ENCODE measurements around the gene SUCNR1.
"Not testable (repeated sequence)": the region's sequence is repeated elsewhere in the genome, so short reads cannot be mapped to it uniquely, and the experiment has no call there.

Gene SUCNR1

DNA sequence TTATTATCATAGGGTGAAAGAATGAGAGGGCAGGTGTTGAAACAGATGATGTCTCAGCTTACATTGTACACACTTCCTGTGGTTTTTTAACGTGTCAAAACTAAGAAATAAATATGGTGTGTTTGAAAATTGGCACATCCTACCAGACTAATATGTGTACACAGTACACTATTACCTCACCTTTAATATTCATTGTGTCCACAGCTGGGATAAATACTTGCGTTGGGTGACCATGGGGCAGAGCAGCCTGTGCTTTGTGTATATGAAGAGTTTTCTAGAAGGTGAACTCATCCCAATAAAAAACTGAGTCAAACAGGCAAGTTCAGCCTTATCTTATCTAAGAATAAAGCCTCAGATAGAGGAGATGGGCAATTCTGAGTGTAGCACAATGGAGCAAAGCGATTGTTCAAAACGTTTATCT, 17.3 kb downstream of the SUCNR1 start:
- Histone ChIP-seq H3K9ac (ENCODE audit: low read length) (no peak overlapping the region), H3K4me3 (ENCODE audit: low read depth, low read length) (no peak overlapping the region), H3K36me3 (ENCODE audit: control insufficient read depth, insufficient read depth, low read length) (no peaks in the 10 kb centered on the region), H3K9me3 (ENCODE audit: control insufficient read depth, insufficient read depth, low read depth, low read length) (peaks cover 8% of the 10 kb centered on the region; the same call in 1 of the 2 replicates), H3K27me3 (ENCODE audit: control insufficient read depth, insufficient read depth, low read length) (no peaks in the 10 kb centered on the region), H3K27ac (ENCODE audit: low read depth, low read length) (no peak overlapping the region), H3K4me1 (ENCODE audit: control insufficient read depth, insufficient read depth, low read length) (peaks cover 7% of the 10 kb centered on the region; the same call in 1 of the 2 replicates)

DNA sequence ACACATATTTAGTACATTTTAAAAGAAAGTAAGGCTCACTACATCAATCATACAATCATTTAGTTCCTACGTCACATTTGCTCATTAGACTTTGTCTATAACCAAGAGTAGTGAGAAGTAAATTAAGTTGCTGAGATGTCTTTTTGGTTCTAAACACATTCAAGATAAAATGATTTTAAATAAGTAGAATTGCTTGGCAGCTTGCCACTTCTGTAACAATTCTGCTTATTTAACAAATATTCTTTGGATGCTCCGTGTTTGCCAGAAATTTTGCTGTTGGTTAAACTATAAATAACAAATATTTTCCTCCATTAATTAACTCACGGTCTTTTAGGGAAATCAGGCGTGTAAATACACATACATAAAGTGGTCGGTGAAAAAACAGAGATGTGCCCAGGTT, 18.3 kb downstream of the SUCNR1 start:
- no peaks in the 10 kb centered on the region for H3K36me3 ChIP-seq (ENCODE audit: control insufficient read depth, insufficient read depth, low read length)
- peaks cover 8% of the 10 kb centered on the region; the same call in 1 of the 2 replicates for H3K9me3 ChIP-seq (ENCODE audit: control insufficient read depth, insufficient read depth, low read depth, low read length)
- H3K27ac ChIP-seq (ENCODE audit: low read depth, low read length) = no peak overlapping the region
- no peaks in the 10 kb centered on the region for H3K27me3 ChIP-seq (ENCODE audit: control insufficient read depth, insufficient read depth, low read length)
- no peak overlapping the region for H3K4me3 ChIP-seq (ENCODE audit: low read depth, low read length)
- peaks cover 16% of the 10 kb centered on the region for H3K4me1 ChIP-seq (ENCODE audit: control insufficient read depth, insufficient read depth, low read length)
- H3K9ac ChIP-seq (ENCODE audit: low read length) = no peak overlapping the region

DNA sequence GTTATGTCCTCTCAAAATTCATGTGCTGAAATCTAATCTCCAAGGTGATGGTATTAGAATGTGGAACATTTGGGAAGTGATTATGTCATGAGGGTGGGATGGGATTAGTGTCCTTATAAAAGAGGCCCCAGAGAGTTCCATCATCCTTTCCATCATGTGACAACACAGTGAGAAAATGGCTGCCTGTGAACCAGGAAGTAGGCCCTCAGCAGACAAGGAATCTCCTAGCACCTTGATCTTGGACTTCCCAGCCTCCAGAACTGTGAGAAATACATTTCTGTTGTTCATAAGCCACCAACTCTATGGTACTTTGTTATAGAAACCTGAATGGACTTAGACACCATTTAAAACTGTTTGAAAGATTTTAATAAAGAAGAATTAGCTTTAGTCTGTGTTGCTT, 20.8 kb downstream of the SUCNR1 start:
- Histone ChIP-seq H3K27me3 (ENCODE audit: control insufficient read depth, insufficient read depth, low read length) (no peaks in the 10 kb centered on the region), H3K27ac (ENCODE audit: low read depth, low read length) (no peak overlapping the region), H3K4me3 (ENCODE audit: low read depth, low read length) (no peak overlapping the region), H3K9me3 (ENCODE audit: control insufficient read depth, insufficient read depth, low read depth, low read length) (peaks cover 8% of the 10 kb centered on the region; the same call in 1 of the 2 replicates), H3K9ac (ENCODE audit: low read length) (no peak overlapping the region), H3K36me3 (ENCODE audit: control insufficient read depth, insufficient read depth, low read length) (no peaks in the 10 kb centered on the region), H3K4me1 (ENCODE audit: control insufficient read depth, insufficient read depth, low read length) (peaks cover 17% of the 10 kb centered on the region)

DNA sequence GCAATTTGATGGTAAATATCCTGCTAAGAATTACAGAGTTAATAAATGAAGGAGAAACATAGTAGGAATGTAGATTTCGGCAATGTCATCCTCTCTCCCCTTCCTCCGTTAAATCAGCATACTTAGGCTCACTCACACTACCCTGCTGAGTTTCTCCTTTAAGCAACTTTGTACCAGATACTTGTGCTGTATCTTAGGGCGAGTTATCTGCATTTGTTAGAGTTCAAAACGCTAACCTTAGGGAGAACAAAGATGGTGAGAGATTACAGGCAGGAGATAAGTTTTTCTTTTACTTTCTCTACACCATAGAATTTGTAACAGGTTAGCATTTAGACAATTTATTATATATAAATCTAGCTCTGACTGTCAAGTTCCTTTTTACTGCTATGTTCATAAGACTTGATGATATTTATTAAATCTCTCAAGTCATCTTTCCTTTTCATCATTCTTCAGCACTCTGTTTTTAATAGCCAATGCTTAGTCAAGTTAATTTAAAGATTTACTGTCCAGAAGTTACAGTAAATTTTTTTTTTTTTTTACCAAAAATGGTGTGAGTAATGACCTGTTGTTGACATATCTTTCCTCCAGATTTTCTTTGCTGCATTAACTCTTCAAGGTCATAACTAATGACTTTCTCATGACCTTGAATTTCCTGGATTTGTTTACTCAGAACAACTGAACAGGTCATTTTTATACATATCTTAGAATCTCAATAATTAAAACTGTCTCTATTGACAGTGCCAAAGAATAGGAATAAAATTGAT, 22.2 kb downstream of the SUCNR1 start:
- Histone ChIP-seq H3K9ac (ENCODE audit: low read length) (no peak overlapping the region), H3K4me1 (ENCODE audit: control insufficient read depth, insufficient read depth, low read length) (peaks cover 17% of the 10 kb centered on the region), H3K36me3 (ENCODE audit: control insufficient read depth, insufficient read depth, low read length) (no peaks in the 10 kb centered on the region), H3K4me3 (ENCODE audit: low read depth, low read length) (no peak overlapping the region), H3K9me3 (ENCODE audit: control insufficient read depth, insufficient read depth, low read depth, low read length) (peaks cover 8% of the 10 kb centered on the region; the same call in 1 of the 2 replicates), H3K27ac (ENCODE audit: low read depth, low read length) (no peak overlapping the region), H3K27me3 (ENCODE audit: control insufficient read depth, insufficient read depth, low read length) (no peaks in the 10 kb centered on the region)

DNA sequence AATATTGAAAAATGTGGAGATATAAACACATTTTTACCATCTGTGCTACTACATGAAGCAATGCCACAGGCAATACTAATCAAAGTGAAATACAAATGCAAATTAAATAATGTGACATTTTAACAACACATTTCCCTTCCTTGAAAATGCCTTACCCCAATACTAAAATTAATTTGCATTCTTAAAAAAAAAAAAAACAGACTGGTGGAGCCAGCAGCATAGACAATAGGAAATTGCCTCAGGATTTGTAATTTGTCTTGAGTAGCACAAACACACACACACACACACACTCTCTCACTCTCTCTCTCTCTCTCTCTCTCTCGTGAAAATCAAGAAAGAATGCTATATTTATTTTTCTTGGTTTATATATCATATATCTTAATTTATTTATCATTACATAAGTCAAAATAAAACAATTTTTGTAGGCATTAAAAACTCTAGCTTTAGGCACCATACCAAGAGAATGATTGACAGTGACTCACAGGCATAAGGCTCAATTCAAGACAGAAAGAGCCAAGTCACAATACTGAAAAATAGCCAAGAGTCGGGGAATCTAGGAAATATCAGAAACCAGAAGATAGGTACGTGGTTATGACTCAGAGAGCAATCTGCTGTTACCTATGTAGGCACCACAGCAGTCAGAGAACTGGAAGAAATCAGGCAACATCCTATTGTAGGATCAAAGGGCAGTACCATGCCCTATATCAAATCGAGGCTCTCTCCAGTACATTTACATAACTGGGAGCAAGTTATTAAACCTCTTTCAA, 23.0 kb downstream of the SUCNR1 start:
- Histone ChIP-seq H3K9me3 (ENCODE audit: control insufficient read depth, insufficient read depth, low read depth, low read length) (peaks cover 8% of the 10 kb centered on the region; the same call in 1 of the 2 replicates), H3K27ac (ENCODE audit: low read depth, low read length) (no peak overlapping the region), H3K9ac (ENCODE audit: low read length) (no peak overlapping the region), H3K4me1 (ENCODE audit: control insufficient read depth, insufficient read depth, low read length) (peaks cover 19% of the 10 kb centered on the region), H3K27me3 (ENCODE audit: control insufficient read depth, insufficient read depth, low read length) (no peaks in the 10 kb centered on the region), H3K36me3 (ENCODE audit: control insufficient read depth, insufficient read depth, low read length) (no peaks in the 10 kb centered on the region), H3K4me3 (ENCODE audit: low read depth, low read length) (no peak overlapping the region)

DNA sequence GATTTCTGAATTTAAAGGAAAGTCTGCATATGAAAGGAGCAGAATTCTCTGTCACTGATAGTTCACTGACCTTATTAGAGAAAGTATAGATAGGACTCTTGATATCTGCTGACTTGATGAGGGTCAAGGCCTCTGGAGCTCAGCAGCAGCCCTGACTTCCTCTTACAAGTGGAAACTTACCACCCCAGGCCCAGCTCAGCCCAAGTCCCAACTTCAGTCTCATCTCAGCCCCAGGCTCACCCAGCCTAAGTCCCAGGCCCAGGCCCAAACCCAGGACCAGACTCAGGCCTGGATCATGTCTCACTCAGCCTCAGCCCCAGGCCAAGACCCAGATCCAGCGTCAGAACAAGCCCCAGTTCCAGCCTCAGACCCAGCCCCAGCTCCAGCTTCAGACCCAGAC, 24.7 kb downstream of the SUCNR1 start:
- peaks cover 24% of the 10 kb centered on the region for H3K4me1 ChIP-seq (ENCODE audit: control insufficient read depth, insufficient read depth, low read length)
- not testable (repeated sequence) for H3K9ac ChIP-seq (ENCODE audit: low read length); H3K9me3 ChIP-seq (ENCODE audit: control insufficient read depth, insufficient read depth, low read depth, low read length); H3K27ac ChIP-seq (ENCODE audit: low read depth, low read length); H3K36me3 ChIP-seq (ENCODE audit: control insufficient read depth, insufficient read depth, low read length); H3K4me3 ChIP-seq (ENCODE audit: low read depth, low read length); H3K27me3 ChIP-seq (ENCODE audit: control insufficient read depth, insufficient read depth, low read length)

DNA sequence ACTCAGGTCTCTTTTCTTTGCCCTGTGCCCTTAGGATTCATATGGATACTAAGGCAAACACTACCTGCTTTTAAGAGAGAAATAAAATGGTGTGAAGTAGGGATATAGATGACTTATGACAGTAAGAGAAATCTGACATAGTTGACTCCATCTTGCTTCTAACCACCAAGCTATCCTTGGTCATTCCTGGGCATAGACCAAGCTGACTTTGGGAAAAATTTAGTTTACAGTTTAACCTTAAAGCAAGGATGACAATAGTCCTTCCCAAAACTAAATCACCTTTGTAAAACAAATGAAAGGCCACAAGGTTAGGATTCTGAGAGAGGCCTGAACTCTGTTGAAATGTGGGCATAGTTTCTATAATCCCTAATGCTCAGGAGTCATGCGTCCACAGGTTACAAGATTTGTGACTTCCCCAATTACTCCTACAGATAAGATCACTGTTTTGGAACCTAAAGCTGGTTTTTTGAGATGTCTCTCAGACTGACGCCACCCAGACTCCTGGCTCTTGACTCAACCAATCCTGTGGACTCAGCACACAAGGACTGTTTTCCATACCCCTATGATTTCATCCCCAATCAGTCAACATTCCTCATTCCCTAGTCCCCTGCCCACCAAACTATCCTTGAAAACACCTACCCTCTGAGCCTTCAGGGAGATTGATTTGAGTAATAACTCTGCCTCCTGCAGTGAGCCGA, 25.3 kb downstream of the SUCNR1 start:
- H3K36me3 ChIP-seq (ENCODE audit: control insufficient read depth, insufficient read depth, low read length); H3K27me3 ChIP-seq (ENCODE audit: control insufficient read depth, insufficient read depth, low read length); H3K27ac ChIP-seq (ENCODE audit: low read depth, low read length); H3K4me3 ChIP-seq (ENCODE audit: low read depth, low read length); H3K9me3 ChIP-seq (ENCODE audit: control insufficient read depth, insufficient read depth, low read depth, low read length); H3K9ac ChIP-seq (ENCODE audit: low read length): not testable (repeated sequence)
- H3K4me1 ChIP-seq (ENCODE audit: control insufficient read depth, insufficient read depth, low read length) = peaks cover 29% of the 10 kb centered on the region

DNA sequence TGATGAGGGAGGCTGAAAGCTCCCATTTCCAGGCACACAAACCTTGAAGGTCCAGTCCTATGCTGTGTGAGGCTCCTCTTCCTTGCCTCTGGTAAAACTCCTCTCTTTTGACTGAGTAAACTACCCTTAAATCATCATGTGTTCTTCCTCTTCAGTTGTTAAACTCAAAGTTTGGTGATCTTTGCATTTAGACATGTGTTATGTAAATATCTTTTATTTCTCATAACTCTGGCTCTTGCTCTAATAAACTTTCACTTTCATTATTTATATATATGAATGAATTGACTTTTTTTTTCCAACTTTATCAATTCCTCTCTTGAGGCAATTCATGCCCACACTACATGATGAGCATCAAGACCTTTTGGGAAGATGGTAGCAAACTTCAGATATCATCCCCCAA, 26.6 kb downstream of the SUCNR1 start:
- no peaks in the 10 kb centered on the region for H3K9me3 ChIP-seq (ENCODE audit: control insufficient read depth, insufficient read depth, low read depth, low read length)
- H3K4me1 ChIP-seq (ENCODE audit: control insufficient read depth, insufficient read depth, low read length) = peaks cover 32% of the 10 kb centered on the region
- no peak overlapping the region for H3K27ac ChIP-seq (ENCODE audit: low read depth, low read length)
- no peaks in the 10 kb centered on the region for H3K36me3 ChIP-seq (ENCODE audit: control insufficient read depth, insufficient read depth, low read length)
- no peak overlapping the region for H3K9ac ChIP-seq (ENCODE audit: low read length)
- H3K4me3 ChIP-seq (ENCODE audit: low read depth, low read length) = no peak overlapping the region
- H3K27me3 ChIP-seq (ENCODE audit: control insufficient read depth, insufficient read depth, low read length) = no peaks in the 10 kb centered on the region

DNA sequence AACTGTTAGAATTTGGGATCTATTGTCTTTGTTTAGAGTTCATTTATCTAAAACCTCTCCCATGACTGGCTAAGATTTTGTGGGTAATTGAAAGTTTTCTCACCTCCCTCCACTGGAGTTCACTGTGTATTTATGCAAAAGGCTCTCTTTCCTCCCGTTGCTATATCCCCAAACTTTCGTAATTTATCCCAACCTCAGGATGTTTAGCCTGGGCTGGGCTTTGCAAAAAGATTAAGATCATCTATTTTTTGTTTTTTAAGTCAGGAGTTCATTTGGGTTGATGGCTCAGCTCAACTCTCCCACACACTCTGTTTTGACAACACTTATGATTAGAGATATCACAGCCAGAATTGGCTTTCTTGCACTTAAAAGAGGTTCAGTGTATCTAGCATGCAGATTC, 27.0 kb downstream of the SUCNR1 start:
- Histone ChIP-seq H3K27ac (ENCODE audit: low read depth, low read length) (no peak overlapping the region), H3K4me3 (ENCODE audit: low read depth, low read length) (no peak overlapping the region), H3K27me3 (ENCODE audit: control insufficient read depth, insufficient read depth, low read length) (no peaks in the 10 kb centered on the region), H3K36me3 (ENCODE audit: control insufficient read depth, insufficient read depth, low read length) (no peaks in the 10 kb centered on the region), H3K4me1 (ENCODE audit: control insufficient read depth, insufficient read depth, low read length) (peaks cover 28% of the 10 kb centered on the region), H3K9me3 (ENCODE audit: control insufficient read depth, insufficient read depth, low read depth, low read length) (no peaks in the 10 kb centered on the region), H3K9ac (ENCODE audit: low read length) (no peak overlapping the region)

DNA sequence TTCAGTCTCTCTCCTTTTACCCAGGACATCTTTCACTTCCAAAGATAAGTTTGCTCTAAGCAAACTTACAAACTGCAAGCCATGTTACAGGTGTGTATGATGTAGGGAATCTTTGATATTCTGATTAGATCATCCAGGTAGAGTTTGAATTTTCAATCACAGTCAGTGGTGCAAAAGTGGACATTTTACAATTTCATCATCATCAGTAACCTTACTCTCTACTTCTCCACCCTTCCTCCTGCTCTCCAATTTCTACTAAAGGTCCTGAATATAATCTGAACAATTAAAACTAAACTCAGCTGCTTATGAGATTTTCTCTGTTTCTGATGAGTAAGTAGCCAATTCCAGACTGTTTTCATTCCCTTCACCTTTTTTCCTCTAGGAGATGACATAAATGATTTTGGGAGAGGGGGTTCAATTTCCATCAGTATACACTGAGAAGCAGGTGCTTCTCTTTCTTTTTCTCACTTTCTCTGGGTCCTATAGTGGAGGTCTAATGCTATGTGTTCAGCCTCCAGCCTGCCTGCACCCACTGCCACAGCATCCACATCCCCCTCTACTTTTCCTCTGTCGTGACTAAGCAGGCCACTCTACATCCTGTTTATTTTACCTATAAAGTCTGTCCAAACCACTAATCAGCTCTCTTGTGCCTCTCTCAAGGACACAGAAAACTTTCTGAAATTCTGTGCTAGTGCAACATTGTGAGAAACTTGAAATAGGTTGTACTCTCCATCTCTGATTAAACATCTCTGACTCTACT, 27.6 kb downstream of the SUCNR1 start:
- no peak overlapping the region for H3K4me3 ChIP-seq (ENCODE audit: low read depth, low read length)
- H3K9ac ChIP-seq (ENCODE audit: low read length) = no peak overlapping the region
- H3K27me3 ChIP-seq (ENCODE audit: control insufficient read depth, insufficient read depth, low read length) = no peaks in the 10 kb centered on the region
- H3K9me3 ChIP-seq (ENCODE audit: control insufficient read depth, insufficient read depth, low read depth, low read length) = no peaks in the 10 kb centered on the region
- no peak overlapping the region for H3K27ac ChIP-seq (ENCODE audit: low read depth, low read length)
- peaks cover 22% of the 10 kb centered on the region; the same call in 1 of the 2 replicates for H3K4me1 ChIP-seq (ENCODE audit: control insufficient read depth, insufficient read depth, low read length)
- no peaks in the 10 kb centered on the region for H3K36me3 ChIP-seq (ENCODE audit: control insufficient read depth, insufficient read depth, low read length)
